GM19043 (cell line): ENCODE data around the gene DAP.
"Not testable (repeated sequence)": the region's sequence is repeated elsewhere in the genome, so short reads cannot be mapped to it uniquely, and the experiment has no call there.

ENCODE experiments used
- ATAC-seq: cut with Tn5 transposase; IDR thresholded peaks from one replicate; pipeline ENCODE4 v1.9.1; 2021; ENCODE audit warnings: low read depth; ENCODE audit not compliant: unreplicated experiment

The DAP gene

GRCh38 chr5:10675177-10675700, 85.8 kb downstream of the DAP start:
- no peak for ATAC-seq

- no peak for ATAC-seq
Measured at GRCh38 chr5:10674582-10674981, 86.5 kb downstream of the DAP start.

GRCh38 chr5:10674096-10674495, 86.9 kb downstream of the DAP start:
- no peak for ATAC-seq

- ATAC-seq: no peak
Measured at GRCh38 chr5:10673407-10673806, 87.6 kb downstream of the DAP start.

- ATAC-seq: no peak
Measured at GRCh38 chr5:10673017-10673389, 88.0 kb downstream of the DAP start.

- ATAC-seq: no peak
Measured at GRCh38 chr5:10672146-10673016, 88.7 kb downstream of the DAP start.

GRCh38 chr5:10671041-10672008, 89.7 kb downstream of the DAP start:
- no peak for ATAC-seq

- ATAC-seq: no peak
Measured at GRCh38 chr5:10669983-10670382, 91.1 kb downstream of the DAP start.

- no peak for ATAC-seq
Measured at GRCh38 chr5:10668697-10669096, 92.3 kb downstream of the DAP start.

GRCh38 chr5:10667431-10668057, 93.5 kb downstream of the DAP start:
- ATAC-seq: no peak

- ATAC-seq: no peak
Measured at GRCh38 chr5:10666531-10667299, 94.3 kb downstream of the DAP start.

GRCh38 chr5:10665799-10666198, 95.2 kb downstream of the DAP start:
- ATAC-seq: no peak

- ATAC-seq: not testable (repeated sequence)
Measured at GRCh38 chr5:10664180-10664769, 96.8 kb downstream of the DAP start.

- no peak for ATAC-seq
Measured at GRCh38 chr5:10663489-10664179, 97.4 kb downstream of the DAP start.

GRCh38 chr5:10662661-10663488, 98.2 kb downstream of the DAP start:
- ATAC-seq: no peak

- no peak for ATAC-seq
Measured at GRCh38 chr5:10662083-10662482, 99.0 kb downstream of the DAP start.

GRCh38 chr5:10661401-10661800, 99.6 kb downstream of the DAP start:
- ATAC-seq: no peak

- no peak for ATAC-seq
Measured at GRCh38 chr5:10660720-10661387, 100.2 kb downstream of the DAP start.
